CD14-positive monocyte (primary cell): ENCODE data around the gene UTP14C. TPM values are rescaled to one million over a fixed set of nuclear protein-coding genes. Genes with fewer than 3 reads are reported as not detected.

ENCODE experiments used
- DNase-seq, 3 donors: peaks; one replicate each; pipeline ENCODE4 v3.0.0-alpha.2; 2011 to 2022
- H2AFZ ChIP-seq: 2 replicates; pipeline ENCODE4 v1.6.0; 2012; ENCODE audit warnings: mild to moderate bottlenecking, low read depth, low read length, inconsistent platforms; ENCODE audit not compliant: insufficient read depth, poor library complexity, severe bottlenecking
- H3K27ac ChIP-seq, 2 donors: 1 replicate in 1 of 2; 2 replicates in 1 of 2; pipeline ENCODE4 v1.5.1; 2012 to 2013; ENCODE audit warnings: low read length in 2 of 2, control low read depth in 1 of 2, inconsistent platforms in 1 of 2, low read depth in 1 of 2, mild to moderate bottlenecking in 1 of 2
- H3K27me3 ChIP-seq, 2 donors: one replicate each; pipeline versions ENCODE4 v1.6.0 to v1.6.1; 2011 to 2013; ENCODE audit warnings: low read length in 2 of 2; ENCODE audit not compliant: control insufficient read depth in 2 of 2, insufficient read depth in 2 of 2
- H3K36me3 ChIP-seq, 2 donors: replicated peaks in 1 of 2; 1 replicate in 1 of 2; 2 replicates in 1 of 2; pipeline versions ENCODE4 v1.5.1 to v1.6.1; 2012 to 2013; ENCODE audit warnings: low read length in 2 of 2, control low read depth in 1 of 2, inconsistent platforms in 1 of 2, mild to moderate bottlenecking in 1 of 2; ENCODE audit not compliant: insufficient read depth in 2 of 2, control insufficient read depth in 1 of 2
- H3K4me1 ChIP-seq, 2 donors: 1 replicate in 1 of 2; 2 replicates in 1 of 2; pipeline versions ENCODE4 v1.5.1 to v1.6.1; 2012 to 2013; ENCODE audit warnings: low read length in 2 of 2, control low read depth in 1 of 2, inconsistent platforms in 1 of 2, mild to moderate bottlenecking in 1 of 2, moderate library complexity in 1 of 2; ENCODE audit not compliant: insufficient read depth in 2 of 2, control insufficient read depth in 1 of 2
- H3K4me2 ChIP-seq: replicated peaks from 2 replicates; pipeline ENCODE3; 2012; ENCODE audit warnings: low read length, moderate library complexity, mild to moderate bottlenecking; ENCODE audit not compliant: poor library complexity, severe bottlenecking; ENCODE audit errors: extremely low read depth
- H3K4me3 ChIP-seq, 3 experiments: fragments of 200-600 bp in 1 of 3; sonication (generic) in 1 of 3; replicated peaks in 1 of 3; 1 replicate in 2 of 3; 2 replicates in 1 of 3; pipeline ENCODE4 v1.5.1; 2011 to 2013; ENCODE audit warnings: low read length in 3 of 3, mild to moderate bottlenecking in 3 of 3, control low read depth in 2 of 3, low read depth in 2 of 3, inconsistent platforms in 1 of 3, moderate library complexity in 1 of 3
- H3K79me2 ChIP-seq: 2 replicates; pipeline ENCODE4 v1.6.0; 2012; ENCODE audit warnings: mild to moderate bottlenecking, control low read depth, inconsistent platforms, low read length, moderate library complexity; ENCODE audit not compliant: insufficient read depth
- H3K9ac ChIP-seq: 2 replicates; pipeline ENCODE4 v1.6.0; 2017; ENCODE audit warnings: low read length, mild to moderate bottlenecking; ENCODE audit not compliant: insufficient read depth, poor library complexity, severe bottlenecking
- H3K9me3 ChIP-seq, 2 donors: replicated peaks in 1 of 2; 1 replicate in 1 of 2; 2 replicates in 1 of 2; pipeline versions ENCODE4 v1.5.1 to v1.6.1; 2012 to 2013; ENCODE audit warnings: low read length in 2 of 2, control low read depth in 1 of 2; ENCODE audit not compliant: control insufficient read depth in 1 of 2, insufficient read depth in 1 of 2
- H4K20me1 ChIP-seq: 2 replicates; pipeline ENCODE4 v1.6.0; 2012; ENCODE audit warnings: mild to moderate bottlenecking, low read length, control low read depth, moderate library complexity; ENCODE audit not compliant: insufficient read depth
- H3K27ac Mint-ChIP-seq, 7 donors: one replicate each; pipeline ENCODE4 v1.8.0; 2020; ENCODE audit warnings: mild to moderate bottlenecking in 7 of 7, mixed read lengths in 7 of 7, moderate library complexity in 6 of 7, inconsistent platforms in 2 of 7
- H3K27me3 Mint-ChIP-seq, 3 donors: one replicate each; pipeline ENCODE4 v1.8.0; 2021 to 2022; ENCODE audit warnings: low read depth in 3 of 3, mild to moderate bottlenecking in 3 of 3, mixed read lengths in 3 of 3, moderate library complexity in 3 of 3, inconsistent platforms in 1 of 3
- H3K36me3 Mint-ChIP-seq, 2 donors: one replicate each; pipeline ENCODE4 v1.8.0; 2020; ENCODE audit warnings: mixed read lengths in 2 of 2, inconsistent platforms in 1 of 2, mild to moderate bottlenecking in 1 of 2
- H3K4me1 Mint-ChIP-seq: one replicate; pipeline ENCODE4 v1.8.0; 2020; ENCODE audit warnings: mild to moderate bottlenecking, mixed read lengths
- H3K4me3 Mint-ChIP-seq, 2 donors: one replicate each; pipeline ENCODE4 v1.8.0; 2020; ENCODE audit warnings: mild to moderate bottlenecking in 2 of 2, mixed read lengths in 2 of 2, moderate library complexity in 1 of 2
- H3K9me3 Mint-ChIP-seq, 7 donors: one replicate each; pipeline ENCODE4 v1.8.0; 2020 to 2022; ENCODE audit warnings: mixed read lengths in 7 of 7, mild to moderate bottlenecking in 6 of 7, moderate library complexity in 6 of 7, inconsistent platforms in 2 of 7
- WGBS: methylation state at CpG from one replicate; pipeline ENCODE4 v1.1.5; 2013; ENCODE audit warnings: missing lambda C conversion rate; ENCODE audit not compliant: insufficient coverage; 5-methylcytosine and 5-hydroxymethylcytosine counted together
- intact Hi-C, 2 donors: fragments of 100-400 bp; cut with micrococcal nuclease; formaldehyde crosslinking; loops; one replicate each; pipeline versions ENCODE4 v1.15.0 to v1.15.1; 2023
- polyA plus RNA-seq, 3 donors: library from polyadenylated mRNA; depleted of rRNA in 1 of 3; unstranded in 2 of 3; stranded (reverse) in 1 of 3; fragments of 300-500 nt in 2 of 3; fragments of >200 nt in 1 of 3; fragmentation: Illumina TruSeq in 2 of 3; gene quantifications; 1 replicate in 2 of 3; 2 replicates in 1 of 3; pipeline ENCODE4 v1.2.3, GENCODE V29; 2012 to 2021
- TF ChIP-seq, protein P1 (sequence below): fragments of 200-600 bp; IDR thresholded peaks from one replicate; pipeline ENCODE4 v1.8.0; 2022; ENCODE audit warnings: antibody characterized with exemption, mild to moderate bottlenecking

The UTP14C gene
- polyA plus RNA-seq, 3 donors = 1.2 to 1.5 (median 1.2) TPM

DNA sequence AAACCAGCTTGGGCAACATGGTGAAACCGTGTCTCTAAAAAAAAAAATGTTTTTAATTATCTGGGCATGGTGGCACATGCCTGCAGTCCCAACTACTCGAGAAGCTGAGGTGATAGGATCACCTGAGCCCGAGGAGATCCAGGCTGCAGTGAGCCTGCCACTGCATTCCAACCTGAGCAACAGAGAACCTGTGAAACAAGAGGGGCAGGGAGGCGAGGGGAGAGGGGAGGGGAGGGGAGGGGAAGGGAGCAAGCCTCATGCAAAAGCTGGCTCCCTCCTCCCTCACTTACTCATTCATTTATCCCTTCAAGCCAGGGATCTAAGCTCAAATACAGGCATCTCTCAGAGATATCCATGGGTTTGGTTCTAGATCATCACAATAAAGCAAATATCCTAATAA is 22.1 kb upstream of the UTP14C start:
- intact Hi-C loops = loop anchor here in 1 of 2 donors (10.0 kb wide), 1 partner anchor 122 kb away; the partner anchor contains the start of gene NEK5
- Mint-ChIP-seq H3K4me1 (no peaks in the 10 kb centered on the region), H3K27me3 (peaks cover 4 to 12% (median 9%) of the 10 kb centered on the region in 3 donors), H3K9me3 (peaks cover 0 to 1% (median 0%) of the 10 kb centered on the region in 7 donors), H3K27ac (no peak overlapping the region), H3K36me3 (no peaks in the 10 kb centered on the region), H3K4me3 (no peak overlapping the region)
- no peak overlapping the region for H3K4me3 ChIP-seq
- H3K36me3 ChIP-seq = no peaks in the 10 kb centered on the region
- no peaks in the 10 kb centered on the region for H4K20me1 ChIP-seq
- WGBS = 100% methylated on average over 1 of the region's 4 CpGs
- H3K9me3 ChIP-seq = no peaks in the 10 kb centered on the region
- H3K9ac ChIP-seq = no peak overlapping the region
- TF ChIP-seq, protein P1, sequence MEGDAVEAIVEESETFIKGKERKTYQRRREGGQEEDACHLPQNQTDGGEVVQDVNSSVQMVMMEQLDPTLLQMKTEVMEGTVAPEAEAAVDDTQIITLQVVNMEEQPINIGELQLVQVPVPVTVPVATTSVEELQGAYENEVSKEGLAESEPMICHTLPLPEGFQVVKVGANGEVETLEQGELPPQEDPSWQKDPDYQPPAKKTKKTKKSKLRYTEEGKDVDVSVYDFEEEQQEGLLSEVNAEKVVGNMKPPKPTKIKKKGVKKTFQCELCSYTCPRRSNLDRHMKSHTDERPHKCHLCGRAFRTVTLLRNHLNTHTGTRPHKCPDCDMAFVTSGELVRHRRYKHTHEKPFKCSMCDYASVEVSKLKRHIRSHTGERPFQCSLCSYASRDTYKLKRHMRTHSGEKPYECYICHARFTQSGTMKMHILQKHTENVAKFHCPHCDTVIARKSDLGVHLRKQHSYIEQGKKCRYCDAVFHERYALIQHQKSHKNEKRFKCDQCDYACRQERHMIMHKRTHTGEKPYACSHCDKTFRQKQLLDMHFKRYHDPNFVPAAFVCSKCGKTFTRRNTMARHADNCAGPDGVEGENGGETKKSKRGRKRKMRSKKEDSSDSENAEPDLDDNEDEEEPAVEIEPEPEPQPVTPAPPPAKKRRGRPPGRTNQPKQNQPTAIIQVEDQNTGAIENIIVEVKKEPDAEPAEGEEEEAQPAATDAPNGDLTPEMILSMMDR = no peak
- H3K4me1 ChIP-seq = no peaks in the 10 kb centered on the region
- no peak overlapping the region for H3K27ac ChIP-seq
- no peaks in the 10 kb centered on the region for H3K79me2 ChIP-seq
- H3K4me2 ChIP-seq = no peak overlapping the region
- no peak for DNase-seq
- no peaks in the 10 kb centered on the region for H3K27me3 ChIP-seq
- no peak overlapping the region for H2AFZ ChIP-seq

- Histone ChIP-seq H3K9me3 (no peaks in the 10 kb centered on the region), H3K27me3 (peaks cover 0 to 4% of the 10 kb centered on the region in 2 donors), H2AFZ (no peak overlapping the region), H3K27ac (no peak overlapping the region), H3K4me1 (no peaks in the 10 kb centered on the region), H4K20me1 (no peaks in the 10 kb centered on the region), H3K9ac (no peak overlapping the region), H3K4me3 (no peak overlapping the region), H3K79me2 (no peaks in the 10 kb centered on the region), H3K4me2 (no peak overlapping the region), H3K36me3 (no peaks in the 10 kb centered on the region)
- TF ChIP-seq, protein P1 = no peak
- H3K9me3 Mint-ChIP-seq = peaks cover 0 to 1% (median 0%) of the 10 kb centered on the region in 7 donors
- no peak overlapping the region for H3K27ac Mint-ChIP-seq
- H3K4me3 Mint-ChIP-seq = no peak overlapping the region
- H3K36me3 Mint-ChIP-seq = no peaks in the 10 kb centered on the region
- no peak for DNase-seq
- WGBS = 88% methylated on average over 2 of the region's 4 CpGs
- intact Hi-C loops = loop anchor here in 1 of 2 donors (10.0 kb wide), 1 partner anchor 121 kb away; the partner anchor contains the start of gene NEK5
- H3K27me3 Mint-ChIP-seq = peaks cover 5 to 10% (median 8%) of the 10 kb centered on the region in 3 donors
- H3K4me1 Mint-ChIP-seq = peaks cover under 1% of the 10 kb centered on the region
Observed at GRCh38 chr13:52003541-52003940, 20.9 kb upstream of the UTP14C start.
